HG03558 (cell line): ENCODE results near the gene ATP6V1E1.
"Not testable (repeated sequence)": the region's sequence is repeated elsewhere in the genome, so short reads cannot be mapped to it uniquely, and the experiment has no call there.

ENCODE experiments used
- ATAC-seq: cut with Tn5 transposase; IDR thresholded peaks from one replicate; pipeline ENCODE4 v1.9.1; 2021; ENCODE audit warnings: moderate number of reproducible peaks; ENCODE audit not compliant: unreplicated experiment; ENCODE audit errors: extremely low read depth

ATP6V1E1 gene

GRCh38 chr22:17586831-17587440 is 41.6 kb downstream of the ATP6V1E1 start:
- no peak for ATAC-seq

GRCh38 chr22:17583151-17583550 is 45.4 kb downstream of the ATP6V1E1 start:
- ATAC-seq, result no peak

GRCh38 chr22:17581631-17582030 is 46.9 kb downstream of the ATP6V1E1 start:
- no peak for ATAC-seq

GRCh38 chr22:17581056-17581455 is 47.5 kb downstream of the ATP6V1E1 start:
- no peak for ATAC-seq

GRCh38 chr22:17580441-17581031 is 48.0 kb downstream of the ATP6V1E1 start:
- no peak for ATAC-seq

- no peak for ATAC-seq
Observed at GRCh38 chr22:17579535-17579981, 49.0 kb downstream of the ATP6V1E1 start.

- ATAC-seq, result no peak
Observed at GRCh38 chr22:17578136-17578754, 50.3 kb downstream of the ATP6V1E1 start.

GRCh38 chr22:17576470-17576869 is 52.1 kb downstream of the ATP6V1E1 start:
- ATAC-seq, result no peak

GRCh38 chr22:17575681-17576080 is 52.9 kb downstream of the ATP6V1E1 start:
- no peak for ATAC-seq

- ATAC-seq, result no peak
Observed at GRCh38 chr22:17575151-17575550, 53.4 kb downstream of the ATP6V1E1 start.

GRCh38 chr22:17570851-17571631 is 57.5 kb downstream of the ATP6V1E1 start:
- ATAC-seq, result no peak

- ATAC-seq, result no peak
Observed at GRCh38 chr22:17569971-17570511, 58.5 kb downstream of the ATP6V1E1 start.

GRCh38 chr22:17566776-17567175 is 61.8 kb downstream of the ATP6V1E1 start:
- ATAC-seq, result no peak

- ATAC-seq, result not testable (repeated sequence)
Observed at GRCh38 chr22:17566016-17566687, 62.4 kb downstream of the ATP6V1E1 start.

GRCh38 chr22:17563936-17564391 is 64.6 kb downstream of the ATP6V1E1 start:
- ATAC-seq, result no peak

- ATAC-seq, result no peak
Observed at GRCh38 chr22:17562906-17563870, 65.4 kb downstream of the ATP6V1E1 start, which contains the start of gene SLC25A18. TSS of gene SLC25A18 (plus strand) at chr22:17563498. CDS start at chr22:17579945, 16,447 bp downstream.

- no peak for ATAC-seq
Observed at GRCh38 chr22:17559188-17559587, 69.4 kb downstream of the ATP6V1E1 start.

GRCh38 chr22:17554814-17555213 is 73.7 kb downstream of the ATP6V1E1 start:
- ATAC-seq, result no peak

- ATAC-seq, result no peak
Observed at GRCh38 chr22:17552737-17553136, 75.8 kb downstream of the ATP6V1E1 start.
